Colonic mucosa (tissue), 4 donors: ENCODE measurements around the gene PPP2R5B. TPM values are rescaled to one million over a fixed set of nuclear protein-coding genes. Genes with fewer than 3 reads are reported as not detected.

Experiments
- DNase-seq: peaks from one replicate; pipeline ENCODE4 v3.0.0-alpha.2; 2020
- H3K27ac ChIP-seq: fragments of 200-600 bp; one replicate; pipeline ENCODE4 v1.8.0; 2021
- H3K27me3 ChIP-seq: fragments of 200-600 bp; one replicate; pipeline ENCODE4 v1.8.0; 2021
- H3K36me3 ChIP-seq: fragments of 200-600 bp; one replicate; pipeline ENCODE4 v1.8.0; 2021
- H3K4me1 ChIP-seq: fragments of 200-600 bp; one replicate; pipeline ENCODE4 v1.8.0; 2021; ENCODE audit warnings: mild to moderate bottlenecking
- H3K4me3 ChIP-seq: fragments of 200-600 bp; one replicate; pipeline ENCODE4 v1.8.0; 2021
- H3K9ac ChIP-seq, 2 donors: one replicate each; pipeline ENCODE4 v1.7.0; 2013; ENCODE audit warnings: control low read depth in 2 of 2, low read depth in 2 of 2, low read length in 2 of 2
- H3K9me3 ChIP-seq: fragments of 200-600 bp; one replicate; pipeline ENCODE4 v1.8.0; 2021
- CTCF ChIP-seq: fragments of 200-600 bp; IDR thresholded peaks from one replicate; pipeline ENCODE4 v1.8.0; 2022; ENCODE audit warnings: antibody characterized with exemption, mild to moderate bottlenecking
- intact Hi-C: fragments of 100-400 bp; cut with DNase I; formaldehyde crosslinking; loops from one replicate; pipeline ENCODE4 v1.14.1; 2022
- total RNA-seq, 2 donors: library from RNA; stranded (reverse); fragmentation: NEBNext Ultra II Directional in 1 of 2; extraction: Animal tissue kit (Norgen Biotek cat#: 25700) in 1 of 2; gene quantifications; one replicate each; pipeline ENCODE4 v1.2.1, GENCODE V29; 2021
- donor health status: healthy.
- donor health status: DM: no; HTN: no; CAD: no.
- donor health status: DM: no; HTN: no; CAD: no.

Gene PPP2R5B
- total RNA-seq, 2 donors from 2014 or later, result 18.6 to 36.1 TPM

- no peak overlapping the region for H3K9ac ChIP-seq
- H3K4me1 ChIP-seq, result no peaks in the 10 kb centered on the region
- H3K27me3 ChIP-seq, result no peaks in the 10 kb centered on the region
- H3K9me3 ChIP-seq, result no peaks in the 10 kb centered on the region
- DNase-seq, result no peak
- peaks cover 9% of the 10 kb centered on the region for H3K36me3 ChIP-seq
- TF ChIP-seq CTCF, result no peak
- no peak overlapping the region for H3K27ac ChIP-seq
- intact Hi-C loops, result no loop called here
- no peak overlapping the region for H3K4me3 ChIP-seq
These were observed 18.8 kb upstream of the PPP2R5B start for GRCh38 chr11:64905516-64906313.

GRCh38 chr11:64906314-64906635 is 18.2 kb upstream of the PPP2R5B start:
- Histone ChIP-seq H3K9me3 (no peaks in the 10 kb centered on the region), H3K27ac (no peak overlapping the region), H3K36me3 (peaks cover 9% of the 10 kb centered on the region), H3K4me1 (no peaks in the 10 kb centered on the region), H3K9ac (no peak overlapping the region), H3K4me3 (no peak overlapping the region), H3K27me3 (no peaks in the 10 kb centered on the region)
- TF ChIP-seq CTCF, result no peak
- no peak for DNase-seq
- intact Hi-C loops, result no loop called here

GRCh38 chr11:64908766-64909165 is 15.7 kb upstream of the PPP2R5B start:
- peaks cover 9% of the 10 kb centered on the region for H3K36me3 ChIP-seq
- no peak for TF ChIP-seq CTCF
- no peak for DNase-seq

DNA sequence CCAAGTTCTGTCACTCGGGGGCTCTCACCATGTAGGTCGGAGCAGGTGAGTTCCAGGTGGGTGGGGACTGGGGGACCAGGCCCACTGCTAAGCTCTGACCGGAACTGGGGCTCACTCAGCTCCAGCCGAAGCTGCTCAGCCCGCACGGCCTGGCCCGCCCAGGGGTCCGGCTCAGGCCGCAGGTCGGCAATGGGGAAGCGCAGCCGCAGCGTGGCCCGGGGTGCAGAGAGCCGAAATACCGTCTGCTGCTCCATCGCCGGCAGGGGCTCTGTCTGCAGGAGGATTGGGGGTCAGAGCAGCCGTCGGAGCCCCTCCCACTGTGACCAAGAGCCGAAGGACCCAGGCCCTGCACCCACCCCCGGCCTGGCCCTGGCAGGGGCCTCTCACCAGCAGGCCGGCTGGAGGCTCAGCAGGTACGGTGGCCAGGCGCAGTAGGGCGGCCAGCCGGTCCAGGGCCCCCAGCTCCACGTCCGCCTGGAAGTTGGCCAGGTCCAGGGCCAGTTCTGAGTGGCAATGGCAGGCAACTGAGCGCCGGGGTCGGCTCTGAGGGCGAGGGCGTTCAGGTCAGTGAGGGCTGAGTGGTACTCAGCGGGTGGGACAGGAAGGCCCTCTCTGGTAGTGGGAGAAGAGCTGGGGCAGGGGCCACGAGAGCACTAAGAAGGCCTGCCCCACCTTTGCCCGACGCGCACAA is 14.7 kb upstream of the PPP2R5B start:
- no peak for DNase-seq
- H3K36me3 ChIP-seq, result peaks cover 8% of the 10 kb centered on the region
- no peaks in the 10 kb centered on the region for H3K27me3 ChIP-seq
- no peak overlapping the region for H3K27ac ChIP-seq
- H3K4me1 ChIP-seq, result no peaks in the 10 kb centered on the region
- H3K9me3 ChIP-seq, result no peaks in the 10 kb centered on the region
- H3K9ac ChIP-seq, result no peak overlapping the region
- no peak for TF ChIP-seq CTCF
- no peak overlapping the region for H3K4me3 ChIP-seq
- intact Hi-C loops, result no loop called here

More at GRCh38 chr11:64908766-64909165, 15.7 kb upstream of the PPP2R5B start:
- Histone ChIP-seq H3K4me1 (no peaks in the 10 kb centered on the region), H3K27me3 (no peaks in the 10 kb centered on the region), H3K9ac (no peak overlapping the region), H3K9me3 (no peaks in the 10 kb centered on the region), H3K27ac (no peak overlapping the region), H3K4me3 (no peak overlapping the region)
- intact Hi-C loops, result no loop called here

GRCh38 chr11:64910451-64911093 is 13.9 kb upstream of the PPP2R5B start:
- H3K27ac ChIP-seq, result no peak overlapping the region
- peaks cover 8% of the 10 kb centered on the region for H3K36me3 ChIP-seq
- no peak for DNase-seq
- H3K27me3 ChIP-seq, result no peaks in the 10 kb centered on the region
- peaks cover under 1% of the 10 kb centered on the region for H3K4me1 ChIP-seq
- intact Hi-C loops, result no loop called here
- TF ChIP-seq CTCF, result no peak
- H3K9me3 ChIP-seq, result no peaks in the 10 kb centered on the region
- no peak overlapping the region for H3K9ac ChIP-seq
- no peak overlapping the region for H3K4me3 ChIP-seq
